ENCODE measurements around the gene TMUB2. TPM values are rescaled to one million over a fixed set of nuclear protein-coding genes. Genes with fewer than 3 reads are reported as not detected.

TMUB2 gene
- total and polyA plus RNA-seq, 4 donors, result 12.2 to 18.8 (median 14.0) TPM

DNA sequence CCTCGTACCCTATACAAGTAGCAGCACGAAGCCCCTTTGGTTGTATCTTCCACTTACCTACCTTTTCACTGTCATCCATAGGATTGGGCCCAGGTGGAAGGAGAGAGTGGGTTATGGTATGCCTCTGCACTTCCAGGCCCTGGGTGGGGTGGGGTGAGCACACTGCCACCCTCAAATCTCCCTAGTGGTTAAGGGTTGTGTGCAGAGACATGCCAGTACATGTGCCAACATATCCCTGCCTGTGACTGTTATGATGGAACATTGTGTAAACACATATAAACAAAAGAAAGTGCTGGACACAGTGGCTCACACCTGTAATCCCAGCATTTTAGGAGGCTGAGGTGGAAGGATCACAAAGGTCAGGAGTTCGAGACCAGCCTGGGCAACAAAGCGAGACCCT lies 33.9 kb upstream of the TMUB2 start:
- no peak for TF ChIP-seq RXRA (IDR thresholded peaks at IDR 0.05)
- TF ChIP-seq EGR1 (IDR thresholded peaks at IDR 0.05; ENCODE audit: low read depth in 2 of 2), result no peak
- TF ChIP-seq NR2F2 (IDR thresholded peaks at IDR 0.05), result no peak
- TF ChIP-seq, protein P1, sequence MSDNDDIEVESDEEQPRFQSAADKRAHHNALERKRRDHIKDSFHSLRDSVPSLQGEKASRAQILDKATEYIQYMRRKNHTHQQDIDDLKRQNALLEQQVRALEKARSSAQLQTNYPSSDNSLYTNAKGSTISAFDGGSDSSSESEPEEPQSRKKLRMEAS (IDR thresholded peaks at IDR 0.05), result no peak
- no peak for TF ChIP-seq GABPA (IDR thresholded peaks at IDR 0.05 in 1 of 2, conservative IDR thresholded peaks at IDR 0.05 in 1 of 2)
- no peak for DNase-seq (ENCODE audit: low spot score)
- Histone ChIP-seq H3K27me3 (ENCODE audit: control insufficient read depth in 4 of 4, insufficient read depth in 4 of 4, low read length in 3 of 4) (no peaks in the 10 kb centered on the region), H3K9ac (ENCODE audit: low read depth in 1 of 2, low read length in 2 of 2) (no peak overlapping the region), H3K36me3 (ENCODE audit: control insufficient read depth in 4 of 4, insufficient read depth in 3 of 4, low read depth in 1 of 4, low read length in 3 of 4) (no peaks in the 10 kb centered on the region), H3K4me3 (ENCODE audit: low read depth in 1 of 3, low read length in 3 of 3) (no peak overlapping the region), H3K9me3 (ENCODE audit: control insufficient read depth in 4 of 4, low read length in 3 of 4) (no peaks in the 10 kb centered on the region), H3K4me1 (ENCODE audit: control insufficient read depth in 4 of 4, insufficient read depth in 4 of 4, low read length in 3 of 4) (no peaks in the 10 kb centered on the region), H3K27ac (ENCODE audit: low read depth in 1 of 2, low read length in 2 of 2) (no peak overlapping the region)
- 95% methylated on average over 4 of the region's 4 CpGs for WGBS

DNA sequence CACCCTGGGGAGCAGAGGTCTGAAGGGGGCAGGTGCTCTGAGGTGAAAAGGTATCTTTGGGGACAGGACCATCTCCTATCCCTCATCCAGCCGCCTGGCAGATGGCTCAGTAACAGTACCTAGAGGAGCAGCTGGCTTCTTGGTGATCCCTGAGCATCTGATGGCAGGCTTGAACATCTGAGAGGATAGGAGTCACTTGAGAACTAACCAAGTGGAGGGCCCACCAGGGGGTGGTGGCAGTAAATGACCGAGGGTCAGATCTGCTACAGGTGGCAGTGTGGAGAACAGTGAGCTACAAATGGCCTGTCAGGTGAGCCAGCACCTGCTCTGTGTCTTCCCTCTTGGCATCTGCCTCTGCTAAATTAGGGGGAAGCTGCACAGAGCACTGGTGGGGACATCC lies 31.3 kb upstream of the TMUB2 start:
- Histone ChIP-seq H3K9ac (ENCODE audit: low read depth in 1 of 2, low read length in 2 of 2) (no peak overlapping the region), H3K36me3 (ENCODE audit: control insufficient read depth in 4 of 4, insufficient read depth in 3 of 4, low read depth in 1 of 4, low read length in 3 of 4) (no peaks in the 10 kb centered on the region)
- TF ChIP-seq SP1 (IDR thresholded peaks at IDR 0.05) (no peak), EGR1 (IDR thresholded peaks at IDR 0.05; ENCODE audit: low read depth in 2 of 2) (no peak), YY1 (IDR thresholded peaks at IDR 0.05) (no peak), TAF1 (conservative IDR thresholded peaks at IDR 0.05) (no peak), HNF4G (IDR thresholded peaks at IDR 0.05) (no peak), FOXA2 (IDR thresholded peaks at IDR 0.05) (no peak), RAD21 (IDR thresholded peaks at IDR 0.05) (no peak), JUND (IDR thresholded peaks at IDR 0.05) (no peak), NR2F2 (IDR thresholded peaks at IDR 0.05) (no peak)
- TF ChIP-seq, protein P1 (IDR thresholded peaks at IDR 0.05), result no peak
- TF ChIP-seq, protein P2, sequence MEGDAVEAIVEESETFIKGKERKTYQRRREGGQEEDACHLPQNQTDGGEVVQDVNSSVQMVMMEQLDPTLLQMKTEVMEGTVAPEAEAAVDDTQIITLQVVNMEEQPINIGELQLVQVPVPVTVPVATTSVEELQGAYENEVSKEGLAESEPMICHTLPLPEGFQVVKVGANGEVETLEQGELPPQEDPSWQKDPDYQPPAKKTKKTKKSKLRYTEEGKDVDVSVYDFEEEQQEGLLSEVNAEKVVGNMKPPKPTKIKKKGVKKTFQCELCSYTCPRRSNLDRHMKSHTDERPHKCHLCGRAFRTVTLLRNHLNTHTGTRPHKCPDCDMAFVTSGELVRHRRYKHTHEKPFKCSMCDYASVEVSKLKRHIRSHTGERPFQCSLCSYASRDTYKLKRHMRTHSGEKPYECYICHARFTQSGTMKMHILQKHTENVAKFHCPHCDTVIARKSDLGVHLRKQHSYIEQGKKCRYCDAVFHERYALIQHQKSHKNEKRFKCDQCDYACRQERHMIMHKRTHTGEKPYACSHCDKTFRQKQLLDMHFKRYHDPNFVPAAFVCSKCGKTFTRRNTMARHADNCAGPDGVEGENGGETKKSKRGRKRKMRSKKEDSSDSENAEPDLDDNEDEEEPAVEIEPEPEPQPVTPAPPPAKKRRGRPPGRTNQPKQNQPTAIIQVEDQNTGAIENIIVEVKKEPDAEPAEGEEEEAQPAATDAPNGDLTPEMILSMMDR (IDR thresholded peaks at IDR 0.05; ENCODE audit: low read depth, low read length, missing input control), result no peak
- TF ChIP-seq, protein P3, sequence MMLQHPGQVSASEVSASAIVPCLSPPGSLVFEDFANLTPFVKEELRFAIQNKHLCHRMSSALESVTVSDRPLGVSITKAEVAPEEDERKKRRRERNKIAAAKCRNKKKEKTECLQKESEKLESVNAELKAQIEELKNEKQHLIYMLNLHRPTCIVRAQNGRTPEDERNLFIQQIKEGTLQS (IDR thresholded peaks at IDR 0.05), result no peak

DNA sequence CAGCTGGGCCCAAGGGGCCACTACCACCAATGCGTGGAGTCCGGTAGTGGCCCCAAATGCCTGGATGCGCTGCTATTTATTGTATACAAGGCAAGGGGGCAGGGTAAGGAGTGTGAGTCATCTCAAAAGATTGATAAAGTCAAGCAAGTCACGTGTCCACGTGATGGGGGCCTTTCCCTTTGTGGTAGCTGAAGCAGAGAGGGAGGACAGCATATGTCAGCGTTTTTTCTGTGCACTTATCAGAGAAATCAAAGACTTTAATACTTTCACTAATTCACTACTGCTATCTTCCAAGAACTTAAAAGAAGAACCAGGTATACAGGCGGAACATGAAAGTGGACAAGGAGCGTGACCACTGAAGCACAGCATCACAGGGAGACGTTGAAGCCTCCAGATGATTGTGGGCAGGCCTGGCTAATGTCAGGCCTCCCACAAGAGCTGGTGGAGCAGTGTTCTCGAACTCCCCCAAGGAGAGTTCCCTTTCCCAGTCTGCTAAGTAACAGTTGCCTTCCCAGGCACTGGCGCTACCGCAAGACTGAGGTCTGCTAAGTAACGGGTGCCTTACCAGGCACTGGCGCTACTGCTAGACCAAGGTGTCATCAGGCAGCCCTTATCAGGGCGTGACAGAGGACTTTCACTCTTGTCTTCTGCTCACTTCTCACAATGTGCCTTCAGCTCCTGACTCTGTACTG lies 27.1 kb upstream of the TMUB2 start:
- TF ChIP-seq GABPA (IDR thresholded peaks at IDR 0.05 in 1 of 2, conservative IDR thresholded peaks at IDR 0.05 in 1 of 2) (no peak), HNF4A (conservative IDR thresholded peaks at IDR 0.05) (no peak), RAD21 (IDR thresholded peaks at IDR 0.05) (no peak), YY1 (IDR thresholded peaks at IDR 0.05) (no peak), SP1 (IDR thresholded peaks at IDR 0.05) (no peak), TAF1 (conservative IDR thresholded peaks at IDR 0.05) (no peak), HNF4G (IDR thresholded peaks at IDR 0.05) (no peak), FOXA2 (IDR thresholded peaks at IDR 0.05) (no peak), JUND (IDR thresholded peaks at IDR 0.05) (no peak)
- TF ChIP-seq, protein P4, sequence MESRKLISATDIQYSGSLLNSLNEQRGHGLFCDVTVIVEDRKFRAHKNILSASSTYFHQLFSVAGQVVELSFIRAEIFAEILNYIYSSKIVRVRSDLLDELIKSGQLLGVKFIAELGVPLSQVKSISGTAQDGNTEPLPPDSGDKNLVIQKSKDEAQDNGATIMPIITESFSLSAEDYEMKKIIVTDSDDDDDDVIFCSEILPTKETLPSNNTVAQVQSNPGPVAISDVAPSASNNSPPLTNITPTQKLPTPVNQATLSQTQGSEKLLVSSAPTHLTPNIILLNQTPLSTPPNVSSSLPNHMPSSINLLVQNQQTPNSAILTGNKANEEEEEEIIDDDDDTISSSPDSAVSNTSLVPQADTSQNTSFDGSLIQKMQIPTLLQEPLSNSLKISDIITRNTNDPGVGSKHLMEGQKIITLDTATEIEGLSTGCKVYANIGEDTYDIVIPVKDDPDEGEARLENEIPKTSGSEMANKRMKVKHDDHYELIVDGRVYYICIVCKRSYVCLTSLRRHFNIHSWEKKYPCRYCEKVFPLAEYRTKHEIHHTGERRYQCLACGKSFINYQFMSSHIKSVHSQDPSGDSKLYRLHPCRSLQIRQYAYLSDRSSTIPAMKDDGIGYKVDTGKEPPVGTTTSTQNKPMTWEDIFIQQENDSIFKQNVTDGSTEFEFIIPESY (IDR thresholded peaks at IDR 0.05), result no peak
- TF ChIP-seq, protein P2 (IDR thresholded peaks at IDR 0.05; ENCODE audit: low read depth, low read length, missing input control), result no peak
- TF ChIP-seq, protein P3 (IDR thresholded peaks at IDR 0.05), result no peak
- Histone ChIP-seq H3K27ac (ENCODE audit: low read depth in 1 of 2, low read length in 2 of 2) (no peak overlapping the region), H3K4me1 (ENCODE audit: control insufficient read depth in 4 of 4, insufficient read depth in 4 of 4, low read length in 3 of 4) (no peaks in the 10 kb centered on the region), H3K9me3 (ENCODE audit: control insufficient read depth in 4 of 4, low read length in 3 of 4) (no peaks in the 10 kb centered on the region), H3K4me3 (ENCODE audit: low read depth in 1 of 3, low read length in 3 of 3) (no peak overlapping the region), H3K27me3 (ENCODE audit: control insufficient read depth in 4 of 4, insufficient read depth in 4 of 4, low read length in 3 of 4) (no peaks in the 10 kb centered on the region), H3K36me3 (ENCODE audit: control insufficient read depth in 4 of 4, insufficient read depth in 3 of 4, low read depth in 1 of 4, low read length in 3 of 4) (no peaks in the 10 kb centered on the region), H3K9ac (ENCODE audit: low read depth in 1 of 2, low read length in 2 of 2) (no peak overlapping the region)
- WGBS, result 90% methylated on average over 15 of the region's 15 CpGs
- no peak for DNase-seq (ENCODE audit: low spot score)

More for the DNA sequence above, 31.3 kb upstream of the TMUB2 start:
- Histone ChIP-seq H3K4me3 (ENCODE audit: low read depth in 1 of 3, low read length in 3 of 3) (no peak overlapping the region), H3K4me1 (ENCODE audit: control insufficient read depth in 4 of 4, insufficient read depth in 4 of 4, low read length in 3 of 4) (no peaks in the 10 kb centered on the region), H3K27me3 (ENCODE audit: control insufficient read depth in 4 of 4, insufficient read depth in 4 of 4, low read length in 3 of 4) (no peaks in the 10 kb centered on the region), H3K27ac (ENCODE audit: low read depth in 1 of 2, low read length in 2 of 2) (no peak overlapping the region), H3K9me3 (ENCODE audit: control insufficient read depth in 4 of 4, low read length in 3 of 4) (no peaks in the 10 kb centered on the region)
- 90% methylated on average over 2 of the region's 2 CpGs for WGBS
- DNase-seq (ENCODE audit: low spot score), result no peak

All from liver (tissue), 9 donors.